ENCODE results near the gene VPS26B. TPM values are rescaled to one million over a fixed set of nuclear protein-coding genes. Genes with fewer than 3 reads are reported as not detected.

The VPS26B gene
- total RNA-seq, 1 experiment from 2014 or later, result 29.3 TPM

DNA sequence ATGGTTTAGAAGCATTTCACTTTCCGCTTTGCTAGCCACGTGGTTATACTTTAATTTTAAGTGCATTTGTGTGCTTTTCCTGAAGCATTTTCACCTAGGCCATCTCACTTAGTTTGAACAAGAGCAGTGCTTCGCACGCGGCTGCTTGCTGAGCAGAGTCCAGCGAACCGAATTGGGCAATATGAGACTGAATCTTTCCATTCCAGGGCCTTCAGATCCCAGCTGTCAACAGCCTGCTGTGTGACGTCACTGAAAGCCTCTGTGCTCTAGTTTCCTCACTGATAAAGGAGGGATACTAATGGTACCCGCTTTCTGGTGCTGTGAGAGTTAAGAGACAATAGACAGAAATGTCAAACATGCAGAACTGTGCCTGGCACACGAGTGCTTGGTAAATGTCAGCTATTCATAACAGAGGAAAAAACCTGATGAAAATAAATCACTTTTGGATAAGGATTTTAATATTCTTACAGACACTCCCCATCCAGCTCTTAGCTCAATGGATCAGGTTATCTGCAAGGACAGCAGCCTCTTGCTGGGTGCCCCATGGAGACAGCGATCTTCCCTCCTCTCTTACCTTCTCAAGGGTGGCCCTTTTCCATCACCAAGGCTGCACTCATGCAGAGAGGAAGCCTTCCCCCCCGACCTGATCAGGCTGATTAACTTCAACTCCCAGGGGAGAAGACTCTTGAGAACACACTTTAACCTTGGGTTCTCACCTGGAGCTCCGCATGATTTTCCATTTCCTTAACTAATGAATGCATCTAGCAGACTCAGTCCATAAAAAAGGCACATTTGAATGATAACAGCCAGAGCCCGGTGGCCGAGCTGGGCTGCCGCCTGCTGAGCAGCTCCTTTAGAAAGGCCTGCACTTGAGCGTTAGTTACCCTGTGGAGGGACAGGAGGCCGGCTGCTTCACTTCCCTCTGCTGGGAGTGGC is 48.2 kb downstream of the VPS26B start (continued):
- no peak for TF ChIP-seq E2F4 (CRISPR knock-in tag; IDR thresholded peaks at IDR 0.05; ENCODE audit: borderline replicate concordance, low read depth)
- peak; percentile 62; the same call in 1 of the 2 replicates for TF ChIP-seq SMAD3 (CRISPR knock-in tag; IDR thresholded peaks at IDR 0.05; ENCODE audit: borderline replicate concordance)
- no peak for TF ChIP-seq ZNF671 (CRISPR knock-in tag; IDR thresholded peaks at IDR 0.05)
- no peak for TF ChIP-seq FOXP1 (CRISPR knock-in tag; IDR thresholded peaks at IDR 0.05; ENCODE audit: borderline replicate concordance)
- no peak for TF ChIP-seq PRDM15 (CRISPR knock-in tag; IDR thresholded peaks at IDR 0.05)
- no peak for TF ChIP-seq ZNF512 (CRISPR knock-in tag; IDR thresholded peaks at IDR 0.05; ENCODE audit: borderline replicate concordance)
- no peak for TF ChIP-seq ZNF416 (CRISPR knock-in tag; IDR thresholded peaks at IDR 0.05)
- TF ChIP-seq TEAD4 (CRISPR knock-in tag; IDR thresholded peaks at IDR 0.05), result no peak
- TF ChIP-seq, protein P1, sequence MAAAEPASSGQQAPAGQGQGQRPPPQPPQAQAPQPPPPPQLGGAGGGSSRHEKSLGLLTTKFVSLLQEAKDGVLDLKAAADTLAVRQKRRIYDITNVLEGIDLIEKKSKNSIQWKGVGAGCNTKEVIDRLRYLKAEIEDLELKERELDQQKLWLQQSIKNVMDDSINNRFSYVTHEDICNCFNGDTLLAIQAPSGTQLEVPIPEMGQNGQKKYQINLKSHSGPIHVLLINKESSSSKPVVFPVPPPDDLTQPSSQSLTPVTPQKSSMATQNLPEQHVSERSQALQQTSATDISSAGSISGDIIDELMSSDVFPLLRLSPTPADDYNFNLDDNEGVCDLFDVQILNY (CRISPR knock-in tag; IDR thresholded peaks at IDR 0.05), result no peak
- TF ChIP-seq, protein P2, sequence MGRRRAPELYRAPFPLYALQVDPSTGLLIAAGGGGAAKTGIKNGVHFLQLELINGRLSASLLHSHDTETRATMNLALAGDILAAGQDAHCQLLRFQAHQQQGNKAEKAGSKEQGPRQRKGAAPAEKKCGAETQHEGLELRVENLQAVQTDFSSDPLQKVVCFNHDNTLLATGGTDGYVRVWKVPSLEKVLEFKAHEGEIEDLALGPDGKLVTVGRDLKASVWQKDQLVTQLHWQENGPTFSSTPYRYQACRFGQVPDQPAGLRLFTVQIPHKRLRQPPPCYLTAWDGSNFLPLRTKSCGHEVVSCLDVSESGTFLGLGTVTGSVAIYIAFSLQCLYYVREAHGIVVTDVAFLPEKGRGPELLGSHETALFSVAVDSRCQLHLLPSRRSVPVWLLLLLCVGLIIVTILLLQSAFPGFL (CRISPR knock-in tag; IDR thresholded peaks at IDR 0.05; ENCODE audit: borderline replicate concordance), result no peak
- TF ChIP-seq CDX4 (CRISPR knock-in tag; IDR thresholded peaks at IDR 0.05; ENCODE audit: borderline replicate concordance), result no peak
- TF ChIP-seq OVOL2 (CRISPR knock-in tag; IDR thresholded peaks at IDR 0.05; ENCODE audit: borderline replicate concordance), result no peak
- TF ChIP-seq, protein P3, sequence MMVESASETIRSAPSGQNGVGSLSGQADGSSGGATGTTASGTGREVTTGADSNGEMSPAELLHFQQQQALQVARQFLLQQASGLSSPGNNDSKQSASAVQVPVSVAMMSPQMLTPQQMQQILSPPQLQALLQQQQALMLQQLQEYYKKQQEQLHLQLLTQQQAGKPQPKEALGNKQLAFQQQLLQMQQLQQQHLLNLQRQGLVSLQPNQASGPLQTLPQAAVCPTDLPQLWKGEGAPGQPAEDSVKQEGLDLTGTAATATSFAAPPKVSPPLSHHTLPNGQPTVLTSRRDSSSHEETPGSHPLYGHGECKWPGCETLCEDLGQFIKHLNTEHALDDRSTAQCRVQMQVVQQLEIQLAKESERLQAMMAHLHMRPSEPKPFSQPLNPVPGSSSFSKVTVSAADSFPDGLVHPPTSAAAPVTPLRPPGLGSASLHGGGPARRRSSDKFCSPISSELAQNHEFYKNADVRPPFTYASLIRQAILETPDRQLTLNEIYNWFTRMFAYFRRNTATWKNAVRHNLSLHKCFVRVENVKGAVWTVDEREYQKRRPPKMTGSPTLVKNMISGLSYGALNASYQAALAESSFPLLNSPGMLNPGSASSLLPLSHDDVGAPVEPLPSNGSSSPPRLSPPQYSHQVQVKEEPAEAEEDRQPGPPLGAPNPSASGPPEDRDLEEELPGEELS (CRISPR knock-in tag; IDR thresholded peaks at IDR 0.05), result peak; percentile 71; the same call in 1 of the 2 replicates
- peak; percentile 46 for TF ChIP-seq SP1 (CRISPR knock-in tag; conservative IDR thresholded peaks at IDR 0.05)
- no peak for TF ChIP-seq ATF2 (CRISPR knock-in tag; IDR thresholded peaks at IDR 0.05; ENCODE audit: borderline replicate concordance, low read depth)
- TF ChIP-seq MLX (CRISPR knock-in tag; IDR thresholded peaks at IDR 0.05), result no peak
- TF ChIP-seq, protein P4, sequence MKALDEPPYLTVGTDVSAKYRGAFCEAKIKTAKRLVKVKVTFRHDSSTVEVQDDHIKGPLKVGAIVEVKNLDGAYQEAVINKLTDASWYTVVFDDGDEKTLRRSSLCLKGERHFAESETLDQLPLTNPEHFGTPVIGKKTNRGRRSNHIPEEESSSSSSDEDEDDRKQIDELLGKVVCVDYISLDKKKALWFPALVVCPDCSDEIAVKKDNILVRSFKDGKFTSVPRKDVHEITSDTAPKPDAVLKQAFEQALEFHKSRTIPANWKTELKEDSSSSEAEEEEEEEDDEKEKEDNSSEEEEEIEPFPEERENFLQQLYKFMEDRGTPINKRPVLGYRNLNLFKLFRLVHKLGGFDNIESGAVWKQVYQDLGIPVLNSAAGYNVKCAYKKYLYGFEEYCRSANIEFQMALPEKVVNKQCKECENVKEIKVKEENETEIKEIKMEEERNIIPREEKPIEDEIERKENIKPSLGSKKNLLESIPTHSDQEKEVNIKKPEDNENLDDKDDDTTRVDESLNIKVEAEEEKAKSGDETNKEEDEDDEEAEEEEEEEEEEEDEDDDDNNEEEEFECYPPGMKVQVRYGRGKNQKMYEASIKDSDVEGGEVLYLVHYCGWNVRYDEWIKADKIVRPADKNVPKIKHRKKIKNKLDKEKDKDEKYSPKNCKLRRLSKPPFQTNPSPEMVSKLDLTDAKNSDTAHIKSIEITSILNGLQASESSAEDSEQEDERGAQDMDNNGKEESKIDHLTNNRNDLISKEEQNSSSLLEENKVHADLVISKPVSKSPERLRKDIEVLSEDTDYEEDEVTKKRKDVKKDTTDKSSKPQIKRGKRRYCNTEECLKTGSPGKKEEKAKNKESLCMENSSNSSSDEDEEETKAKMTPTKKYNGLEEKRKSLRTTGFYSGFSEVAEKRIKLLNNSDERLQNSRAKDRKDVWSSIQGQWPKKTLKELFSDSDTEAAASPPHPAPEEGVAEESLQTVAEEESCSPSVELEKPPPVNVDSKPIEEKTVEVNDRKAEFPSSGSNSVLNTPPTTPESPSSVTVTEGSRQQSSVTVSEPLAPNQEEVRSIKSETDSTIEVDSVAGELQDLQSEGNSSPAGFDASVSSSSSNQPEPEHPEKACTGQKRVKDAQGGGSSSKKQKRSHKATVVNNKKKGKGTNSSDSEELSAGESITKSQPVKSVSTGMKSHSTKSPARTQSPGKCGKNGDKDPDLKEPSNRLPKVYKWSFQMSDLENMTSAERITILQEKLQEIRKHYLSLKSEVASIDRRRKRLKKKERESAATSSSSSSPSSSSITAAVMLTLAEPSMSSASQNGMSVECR (CRISPR knock-in tag; IDR thresholded peaks at IDR 0.05; ENCODE audit: borderline replicate concordance), result no peak
- TF ChIP-seq JAZF1 (CRISPR knock-in tag; IDR thresholded peaks at IDR 0.05), result no peak
